T47D (cell line): Measurements from ENCODE around the gene ALG1.
A peak's percentile ranks its signal among the peaks of the same experiment; 100 is the strongest.
"Not testable (repeated sequence)": the region's sequence is repeated elsewhere in the genome, so short reads cannot be mapped to it uniquely, and the experiment has no call there.

ENCODE experiments used
- DNase-seq, 2 experiments: peaks; one replicate each; pipeline versions ENCODE4 v3.0.0 to v3.0.0-alpha.2; 2011 to 2012; ENCODE audit warnings: low read depth in 1 of 2, low spot score in 1 of 2
- JUND ChIP-seq: IDR thresholded peaks from 2 replicates; pipeline ENCODE4 v1.6.1; 2012; ENCODE audit warnings: low read depth
- in situ Hi-C: cut with HindIII; loops from 2 replicates; pipeline ENCODE4 v1.10.0; 2016; ENCODE audit warnings: low sequenced_read_pairs, low pct_unique_long_range_greater_than_20kb

Gene ALG1

GRCh38 chr16:5108505-5109158, 37.0 kb downstream of the ALG1 start:
- DNase-seq: no peak
- in situ Hi-C loops: no loop called here

GRCh38 chr16:5110933-5111332, 39.3 kb downstream of the ALG1 start:
- in situ Hi-C loops, DNase-seq: not testable (repeated sequence)

More at GRCh38 chr16:5108505-5109158, 37.0 kb downstream of the ALG1 start:
- no peak for TF ChIP-seq JUND

- DNase-seq, in situ Hi-C loops: not testable (repeated sequence)
Observed at GRCh38 chr16:5116780-5117295, 45.2 kb downstream of the ALG1 start.

- DNase-seq, in situ Hi-C loops: not testable (repeated sequence)
Observed at GRCh38 chr16:5117300-5118087, 45.9 kb downstream of the ALG1 start.

- DNase-seq, in situ Hi-C loops: not testable (repeated sequence)
Observed at GRCh38 chr16:5131467-5132004, 59.9 kb downstream of the ALG1 start.

GRCh38 chr16:5132915-5133600, 61.4 kb downstream of the ALG1 start:
- in situ Hi-C loops: not testable (repeated sequence)
- DNase-seq: peak in 1 of 2 experiments; percentile 25

- in situ Hi-C loops: not testable (repeated sequence)
- DNase-seq: peak in 1 of 2 experiments; percentile 23
Observed at GRCh38 chr16:5134739-5135452, 63.3 kb downstream of the ALG1 start.
